GM12874 (cell line): ENCODE data around the gene TTC28.

Source experiments
- TF ChIP-seq, protein P1 (sequence below): IDR thresholded peaks from 2 replicates; pipeline ENCODE4 v1.5.1; 2011; ENCODE audit warnings: low read depth, mild to moderate bottlenecking, control low read depth, low read length, moderate library complexity; ENCODE audit not compliant: insufficient read depth

TTC28 gene

DNA sequence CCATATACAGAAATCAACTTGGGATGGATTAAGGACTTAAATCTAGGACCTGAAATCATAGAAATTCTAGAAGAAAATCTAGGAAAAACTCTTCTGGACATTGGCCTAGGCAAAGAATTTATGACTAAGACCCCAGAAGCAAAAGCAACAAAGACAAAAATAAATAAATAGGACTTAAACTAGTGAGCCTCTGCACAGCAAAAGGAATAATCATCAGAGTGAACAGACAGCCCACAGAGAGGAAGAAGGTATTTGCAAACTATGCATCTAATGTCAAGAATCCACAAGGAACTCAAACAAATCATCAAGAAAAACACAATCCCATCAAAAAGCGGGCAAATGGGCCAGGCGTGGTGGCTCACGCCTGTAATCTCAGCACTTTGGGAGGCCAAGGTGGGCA is 32.4 kb downstream of the TTC28 start:
- TF ChIP-seq, protein P1, sequence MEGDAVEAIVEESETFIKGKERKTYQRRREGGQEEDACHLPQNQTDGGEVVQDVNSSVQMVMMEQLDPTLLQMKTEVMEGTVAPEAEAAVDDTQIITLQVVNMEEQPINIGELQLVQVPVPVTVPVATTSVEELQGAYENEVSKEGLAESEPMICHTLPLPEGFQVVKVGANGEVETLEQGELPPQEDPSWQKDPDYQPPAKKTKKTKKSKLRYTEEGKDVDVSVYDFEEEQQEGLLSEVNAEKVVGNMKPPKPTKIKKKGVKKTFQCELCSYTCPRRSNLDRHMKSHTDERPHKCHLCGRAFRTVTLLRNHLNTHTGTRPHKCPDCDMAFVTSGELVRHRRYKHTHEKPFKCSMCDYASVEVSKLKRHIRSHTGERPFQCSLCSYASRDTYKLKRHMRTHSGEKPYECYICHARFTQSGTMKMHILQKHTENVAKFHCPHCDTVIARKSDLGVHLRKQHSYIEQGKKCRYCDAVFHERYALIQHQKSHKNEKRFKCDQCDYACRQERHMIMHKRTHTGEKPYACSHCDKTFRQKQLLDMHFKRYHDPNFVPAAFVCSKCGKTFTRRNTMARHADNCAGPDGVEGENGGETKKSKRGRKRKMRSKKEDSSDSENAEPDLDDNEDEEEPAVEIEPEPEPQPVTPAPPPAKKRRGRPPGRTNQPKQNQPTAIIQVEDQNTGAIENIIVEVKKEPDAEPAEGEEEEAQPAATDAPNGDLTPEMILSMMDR: no peak

DNA sequence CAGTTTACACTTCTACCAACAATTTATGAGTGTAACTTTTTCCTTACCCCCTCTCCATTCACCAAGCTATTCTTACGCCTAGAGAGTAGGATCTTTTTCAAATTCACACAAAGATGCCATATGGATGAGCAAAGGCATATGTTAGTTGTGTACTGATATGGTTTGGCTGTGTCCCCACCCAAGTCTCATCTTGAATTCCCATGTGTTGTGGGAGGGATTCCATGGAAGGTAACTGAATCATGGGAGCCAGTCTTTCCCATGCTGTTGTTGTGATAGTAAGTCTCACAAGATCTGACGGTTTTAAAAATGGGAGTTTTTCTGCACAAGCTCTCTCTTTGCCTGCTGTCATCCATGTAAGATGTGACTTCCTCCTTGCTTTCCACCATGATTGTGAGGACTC is 40.3 kb downstream of the TTC28 start:
- TF ChIP-seq, protein P1: no peak

DNA sequence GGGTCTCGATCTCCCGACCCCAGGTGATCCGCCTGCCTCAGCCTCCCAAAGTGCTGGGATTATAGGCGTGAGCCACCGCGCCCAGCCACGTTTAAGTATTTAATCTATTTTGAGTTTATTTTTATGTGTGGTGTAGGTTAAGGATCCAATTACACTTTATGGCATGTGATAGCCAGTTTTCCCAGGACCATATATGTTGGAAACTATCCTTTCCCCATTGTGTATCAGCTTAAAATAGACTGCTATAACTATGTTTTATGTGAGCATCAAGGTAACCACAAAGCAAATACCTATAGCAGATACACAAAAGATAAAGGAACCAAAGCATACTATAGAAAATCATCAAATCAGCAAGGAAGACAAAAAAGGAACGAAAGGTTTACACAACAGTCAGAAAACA is 42.4 kb downstream of the TTC28 start:
- TF ChIP-seq, protein P1: no peak

DNA sequence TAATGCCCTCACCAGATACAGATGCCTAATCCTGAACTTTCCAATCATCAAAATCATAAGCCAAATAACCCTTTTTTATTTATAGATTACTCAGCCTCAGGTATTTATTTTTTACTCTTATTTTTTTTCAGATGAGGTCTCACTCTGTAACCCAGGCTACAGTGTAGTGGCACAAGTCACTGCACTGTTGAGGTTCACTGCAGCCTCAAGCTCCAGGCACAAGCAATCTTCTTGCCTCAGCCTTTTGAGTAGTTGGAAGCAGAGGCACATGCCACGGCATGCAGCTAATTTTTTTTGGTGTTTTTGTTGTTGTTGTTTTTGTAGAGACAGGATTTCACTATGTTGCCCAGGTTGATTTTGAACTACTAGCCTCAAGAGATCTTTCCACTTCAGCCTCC is 49.5 kb downstream of the TTC28 start:
- TF ChIP-seq, protein P1: no peak

DNA sequence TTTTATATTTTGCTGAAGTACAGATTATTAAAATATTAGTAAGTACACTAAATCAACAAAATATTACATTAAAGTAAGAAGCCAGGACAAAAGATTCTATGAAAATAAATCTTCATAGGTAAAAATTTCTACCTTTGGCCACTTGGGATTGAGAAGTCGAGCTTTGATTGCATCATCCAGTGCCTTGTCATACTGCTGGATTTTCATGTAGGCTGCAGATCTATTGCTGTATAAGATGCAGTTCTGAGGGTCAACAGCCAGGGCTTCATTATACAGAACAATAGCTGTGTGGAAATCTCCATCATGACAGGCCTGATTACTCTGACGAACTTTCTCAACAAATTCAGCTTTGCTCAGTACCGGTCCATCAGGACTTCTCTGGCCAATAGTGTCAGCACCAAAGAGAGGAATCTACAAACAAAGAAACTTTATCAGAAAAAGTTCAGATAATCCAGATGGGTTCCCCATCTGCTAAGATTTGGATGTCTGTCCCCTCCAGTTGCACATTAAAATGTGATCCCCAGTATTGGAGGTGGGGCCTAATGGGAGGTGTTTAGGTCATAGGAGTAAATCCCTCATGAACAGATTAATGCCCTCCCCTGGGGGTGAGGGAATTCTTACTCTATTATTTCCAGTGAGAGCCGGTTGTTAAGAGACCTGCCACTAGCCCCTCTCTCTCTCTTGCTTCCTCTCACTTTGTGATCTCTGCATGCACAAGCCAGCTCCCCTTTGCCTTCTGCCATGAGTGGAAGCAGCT is 50.0 kb downstream of the TTC28 start:
- TF ChIP-seq, protein P1: no peak

DNA sequence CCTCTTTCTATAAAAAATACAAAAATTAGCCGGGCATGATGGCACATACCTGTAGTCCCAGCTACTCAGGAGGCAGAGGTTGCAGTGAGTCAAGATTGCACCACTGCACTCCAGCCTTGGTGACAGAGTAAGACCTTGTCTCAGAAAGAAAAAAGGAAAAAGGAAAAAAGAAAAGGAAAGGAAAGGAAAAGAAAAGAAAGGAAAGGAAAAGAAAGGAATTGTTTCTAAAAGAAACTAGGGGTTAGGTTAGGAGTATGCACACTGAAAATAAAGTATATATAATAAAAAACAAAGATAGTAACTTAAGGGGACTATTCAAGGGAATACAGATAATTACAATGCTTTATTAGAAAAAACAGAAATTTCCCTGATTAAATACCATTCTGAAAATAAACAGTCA is 50.9 kb downstream of the TTC28 start:
- TF ChIP-seq, protein P1: no peak

DNA sequence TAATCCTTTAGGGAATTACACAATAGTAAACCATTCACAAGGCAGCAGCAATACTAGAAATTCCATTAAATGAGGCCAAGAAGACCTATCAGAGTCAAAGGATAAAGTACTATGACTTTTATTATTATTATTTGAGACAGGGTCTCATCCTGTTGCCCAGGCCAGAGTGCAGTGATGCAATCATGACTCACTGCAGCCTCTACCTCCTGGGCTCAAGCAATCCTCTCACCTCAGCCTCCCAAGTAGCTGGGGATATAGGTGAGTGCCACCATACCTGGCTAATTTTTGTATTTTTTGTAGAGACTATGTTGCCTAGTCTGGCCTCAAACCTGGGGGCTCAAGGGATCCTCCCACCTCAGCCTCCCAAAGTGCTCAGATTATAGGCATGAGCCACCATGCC is 51.8 kb downstream of the TTC28 start:
- TF ChIP-seq, protein P1: no peak
